Measurements from ENCODE around the gene A4GALT. TPM values are rescaled to one million over a fixed set of nuclear protein-coding genes. Genes with fewer than 3 reads are reported as not detected.
A peak's percentile ranks its signal among the peaks of the same experiment; 100 is the strongest.

The A4GALT gene
- polyA plus RNA-seq, 2 donors = 19.3 to 50.3 TPM

DNA sequence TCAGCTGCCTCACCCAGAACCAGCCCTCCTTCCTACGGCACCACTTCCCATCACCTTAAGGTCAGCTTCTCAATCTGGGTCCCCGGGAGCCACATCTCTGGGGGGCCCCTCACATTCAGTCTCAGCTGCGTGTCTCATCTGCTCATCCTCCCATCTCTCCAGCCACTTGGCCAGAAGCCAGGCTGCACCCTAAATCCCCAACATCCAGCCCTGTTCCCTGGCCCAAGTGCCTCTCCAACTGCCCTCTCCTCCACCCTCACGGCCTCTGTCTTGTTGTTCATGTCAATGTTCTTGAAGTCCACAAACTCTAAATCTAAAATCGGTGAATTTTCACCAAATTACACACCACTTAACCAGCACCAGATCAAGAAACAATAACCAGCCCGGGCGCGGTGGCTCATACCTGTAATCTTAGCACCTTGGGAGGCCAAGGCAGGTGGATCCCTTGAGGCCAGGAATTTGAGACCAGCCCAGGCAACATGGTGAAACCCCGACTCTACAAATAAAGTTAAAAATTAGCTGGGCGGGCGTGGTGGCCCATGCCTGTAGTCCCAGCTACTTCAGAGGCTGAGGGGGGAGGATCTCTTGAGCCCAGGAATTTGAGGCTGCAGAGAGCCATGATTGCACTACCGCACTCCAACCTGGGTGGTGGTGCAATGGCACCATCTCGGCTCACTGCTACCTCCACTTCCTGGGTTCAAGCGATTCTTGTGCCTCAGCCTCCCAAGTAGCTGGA is 33.7 kb downstream of the A4GALT start:
- Histone ChIP-seq H3K4me3 (ENCODE audit: low read depth in 1 of 2, low read length in 2 of 2) (no peak overlapping the region), H3K9me3 (ENCODE audit: control insufficient read depth in 2 of 2, insufficient read depth in 1 of 2, low read depth in 1 of 2, low read length in 1 of 2) (no peaks in the 10 kb centered on the region), H3K36me3 (ENCODE audit: control insufficient read depth in 2 of 2, insufficient read depth in 2 of 2, low read length in 1 of 2) (no peaks in the 10 kb centered on the region), H3K4me1 (ENCODE audit: control insufficient read depth in 2 of 2, insufficient read depth in 2 of 2, low read length in 1 of 2) (peaks cover 13 to 22% of the 10 kb centered on the region in 2 donors), H3K27me3 (ENCODE audit: control insufficient read depth in 1 of 2, insufficient read depth in 2 of 2, low read length in 2 of 2) (no peaks in the 10 kb centered on the region), H3K27ac (ENCODE audit: low read depth in 2 of 2, low read length in 1 of 2) (peak overlapping the region; percentile 56 to 75)
- 76 to 79% methylated on average over 14 of the region's 14 CpGs for WGBS, 2 donors

- H3K36me3 ChIP-seq (ENCODE audit: control insufficient read depth in 2 of 2, insufficient read depth in 2 of 2, low read length in 1 of 2) = no peaks in the 10 kb centered on the region
- peak overlapping the region; percentile 56 to 75 for H3K27ac ChIP-seq (ENCODE audit: low read depth in 2 of 2, low read length in 1 of 2)
- H3K27me3 ChIP-seq (ENCODE audit: control insufficient read depth in 1 of 2, insufficient read depth in 2 of 2, low read length in 2 of 2) = no peaks in the 10 kb centered on the region
- H3K9me3 ChIP-seq (ENCODE audit: control insufficient read depth in 2 of 2, insufficient read depth in 1 of 2, low read depth in 1 of 2, low read length in 1 of 2) = no peaks in the 10 kb centered on the region
- no peak overlapping the region for H3K4me3 ChIP-seq (ENCODE audit: low read depth in 1 of 2, low read length in 2 of 2)
- H3K4me1 ChIP-seq (ENCODE audit: control insufficient read depth in 2 of 2, insufficient read depth in 2 of 2, low read length in 1 of 2) = peaks cover 8 to 22% of the 10 kb centered on the region in 2 donors
- 20 to 34% methylated on average over 5 of the region's 5 CpGs for WGBS, 2 donors
Measured at GRCh38 chr22:42685941-42686653, 34.6 kb downstream of the A4GALT start.

DNA sequence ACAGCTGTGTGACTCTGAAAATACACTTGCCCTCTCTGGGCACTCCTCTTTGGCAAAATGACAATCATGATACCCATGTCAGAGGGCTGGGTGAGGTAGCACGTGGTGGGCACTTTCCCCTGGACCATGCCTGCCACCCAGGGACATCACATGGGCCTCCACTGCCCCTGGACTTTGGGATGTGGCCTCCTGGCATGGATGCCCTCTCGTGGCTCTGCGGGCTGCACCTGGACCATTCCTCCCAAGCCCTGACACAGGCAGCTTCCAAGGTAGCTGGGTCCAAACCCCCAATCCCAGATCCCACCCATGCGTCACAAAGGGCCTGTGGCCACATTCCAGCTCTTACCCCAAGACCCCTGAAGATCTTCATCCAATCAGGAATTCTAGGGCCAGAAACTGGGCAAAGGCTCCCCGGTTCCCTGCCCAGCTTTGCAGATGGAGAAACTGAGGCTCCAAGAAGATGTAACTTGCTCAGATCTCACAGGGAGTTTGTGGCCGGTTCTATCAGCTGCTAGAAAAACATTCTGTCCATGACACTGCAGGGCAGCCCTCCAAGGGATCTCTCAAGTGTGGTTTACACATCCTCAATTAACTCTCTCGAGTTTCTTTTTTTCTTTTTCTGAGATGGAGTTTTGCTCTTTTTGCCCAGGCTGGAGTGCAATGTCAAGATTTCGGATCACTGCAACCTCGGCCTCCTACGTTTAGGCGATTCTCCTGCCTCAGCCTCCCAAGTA is 36.0 kb downstream of the A4GALT start:
- Histone ChIP-seq H3K27ac (ENCODE audit: low read depth in 2 of 2, low read length in 1 of 2) (peak overlapping the region; percentile 41 to 48), H3K4me3 (ENCODE audit: low read depth in 1 of 2, low read length in 2 of 2) (no peak overlapping the region), H3K9me3 (ENCODE audit: control insufficient read depth in 2 of 2, insufficient read depth in 1 of 2, low read depth in 1 of 2, low read length in 1 of 2) (no peaks in the 10 kb centered on the region), H3K27me3 (ENCODE audit: control insufficient read depth in 1 of 2, insufficient read depth in 2 of 2, low read length in 2 of 2) (no peaks in the 10 kb centered on the region), H3K4me1 (ENCODE audit: control insufficient read depth in 2 of 2, insufficient read depth in 2 of 2, low read length in 1 of 2) (peaks cover 8 to 22% of the 10 kb centered on the region in 2 donors), H3K36me3 (ENCODE audit: control insufficient read depth in 2 of 2, insufficient read depth in 2 of 2, low read length in 1 of 2) (no peaks in the 10 kb centered on the region)
- 77 to 80% methylated on average over 11 of the region's 11 CpGs for WGBS, 2 donors

DNA sequence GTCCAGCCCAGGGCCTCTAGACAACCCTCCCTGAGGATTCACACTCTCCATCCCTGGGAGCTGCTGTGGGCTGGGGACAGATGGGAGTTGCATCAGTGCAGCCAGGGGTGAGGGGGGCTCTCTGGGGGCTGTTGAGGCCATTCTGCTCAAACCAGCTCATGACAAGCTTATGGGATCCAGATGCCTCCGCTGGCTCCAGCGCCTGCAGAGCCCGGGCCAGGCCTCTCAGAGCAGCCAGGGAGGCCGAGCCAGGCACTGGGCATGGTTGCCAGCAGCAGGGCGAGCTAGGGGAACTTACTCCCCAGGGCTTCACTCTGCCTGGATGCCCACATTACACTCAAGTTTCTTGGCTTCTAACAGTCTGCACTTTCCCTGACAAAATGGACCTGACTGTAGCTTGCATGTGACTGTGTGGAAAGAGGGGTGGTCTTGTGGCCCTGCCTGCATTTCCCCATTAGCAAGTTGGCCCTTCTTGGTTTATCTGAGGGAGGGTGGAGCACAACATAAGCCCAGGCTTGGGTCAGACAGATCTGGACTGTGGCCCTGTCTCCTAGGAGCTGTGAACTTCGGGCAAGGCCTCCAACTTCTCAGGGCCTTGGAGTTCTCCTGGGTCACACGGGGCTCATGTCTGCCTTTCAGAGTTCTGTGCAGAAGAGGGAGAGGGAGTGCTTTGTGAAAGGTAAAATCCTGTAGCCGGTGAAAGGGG is 36.9 kb downstream of the A4GALT start:
- Histone ChIP-seq H3K36me3 (ENCODE audit: control insufficient read depth in 2 of 2, insufficient read depth in 2 of 2, low read length in 1 of 2) (no peaks in the 10 kb centered on the region), H3K9me3 (ENCODE audit: control insufficient read depth in 2 of 2, insufficient read depth in 1 of 2, low read depth in 1 of 2, low read length in 1 of 2) (peaks cover 0 to 2% of the 10 kb centered on the region in 2 donors), H3K27ac (ENCODE audit: low read depth in 2 of 2, low read length in 1 of 2) (peak overlapping the region; percentile 61 to 66), H3K4me3 (ENCODE audit: low read depth in 1 of 2, low read length in 2 of 2) (no peak overlapping the region), H3K4me1 (ENCODE audit: control insufficient read depth in 2 of 2, insufficient read depth in 2 of 2, low read length in 1 of 2) (peaks cover 8 to 21% of the 10 kb centered on the region in 2 donors), H3K27me3 (ENCODE audit: control insufficient read depth in 1 of 2, insufficient read depth in 2 of 2, low read length in 2 of 2) (no peaks in the 10 kb centered on the region)
- WGBS, 2 donors = 47 to 51% methylated on average over 8 of the region's 8 CpGs

DNA sequence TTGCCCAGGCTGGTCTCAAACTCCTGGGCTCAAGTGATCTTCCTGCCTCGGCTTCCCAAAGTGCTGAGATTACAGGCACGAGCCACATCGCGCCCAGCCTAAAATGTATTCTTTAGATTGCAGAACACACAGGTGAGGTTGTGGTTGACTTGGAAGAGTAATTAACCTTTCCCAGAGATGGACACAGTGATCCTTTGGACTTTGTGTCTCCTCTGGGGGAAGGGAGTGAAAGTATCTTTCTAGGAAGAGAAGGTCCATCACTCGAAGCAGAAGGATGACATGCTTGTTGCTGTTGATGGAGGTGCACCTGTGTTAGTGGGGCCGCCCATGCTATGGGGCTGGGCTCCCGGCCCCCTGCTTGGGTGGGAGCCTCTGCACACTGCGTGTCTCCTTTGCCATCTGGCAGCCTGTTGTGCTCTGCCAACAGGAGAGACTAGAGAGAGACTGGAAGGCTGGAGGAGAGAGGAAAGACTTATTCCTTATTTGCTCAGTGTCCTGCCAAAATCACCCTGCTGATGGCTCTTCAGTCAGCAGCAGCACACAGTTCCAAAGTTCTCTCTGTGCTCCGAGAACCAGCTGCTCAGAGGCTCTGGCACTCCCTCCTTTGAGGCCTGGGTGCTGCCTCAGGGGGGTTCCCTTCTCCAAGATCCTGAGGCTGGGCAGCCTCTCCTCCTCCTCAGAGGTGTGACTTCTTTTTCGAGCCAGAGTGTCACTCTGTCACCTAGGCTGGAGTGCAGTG is 38.4 kb downstream of the A4GALT start:
- H3K4me1 ChIP-seq (ENCODE audit: control insufficient read depth in 2 of 2, insufficient read depth in 2 of 2, low read length in 1 of 2) = peaks cover 5 to 13% of the 10 kb centered on the region in 2 donors
- WGBS, 2 donors = 58 to 66% methylated on average over 10 of the region's 10 CpGs

GRCh38 chr22:42680648-42681047 is 40.0 kb downstream of the A4GALT start:
- no peaks in the 10 kb centered on the region for H3K27me3 ChIP-seq (ENCODE audit: control insufficient read depth in 1 of 2, insufficient read depth in 2 of 2, low read length in 2 of 2)
- no peak overlapping the region for H3K4me3 ChIP-seq (ENCODE audit: low read depth in 1 of 2, low read length in 2 of 2)
- peak overlapping the region in 1 of 2 donors; percentile 65 for H3K27ac ChIP-seq (ENCODE audit: low read depth in 2 of 2, low read length in 1 of 2)
- H3K4me1 ChIP-seq (ENCODE audit: control insufficient read depth in 2 of 2, insufficient read depth in 2 of 2, low read length in 1 of 2) = peaks cover 2 to 4% of the 10 kb centered on the region in 2 donors
- 64 to 68% methylated on average over 8 of the region's 8 CpGs for WGBS, 2 donors
- H3K9me3 ChIP-seq (ENCODE audit: control insufficient read depth in 2 of 2, insufficient read depth in 1 of 2, low read depth in 1 of 2, low read length in 1 of 2) = peaks cover 0 to 3% of the 10 kb centered on the region in 2 donors
- no peaks in the 10 kb centered on the region for H3K36me3 ChIP-seq (ENCODE audit: control insufficient read depth in 2 of 2, insufficient read depth in 2 of 2, low read length in 1 of 2)

More for the DNA sequence above, 38.4 kb downstream of the A4GALT start:
- peaks cover 0 to 3% of the 10 kb centered on the region in 2 donors for H3K9me3 ChIP-seq (ENCODE audit: control insufficient read depth in 2 of 2, insufficient read depth in 1 of 2, low read depth in 1 of 2, low read length in 1 of 2)
- no peaks in the 10 kb centered on the region for H3K36me3 ChIP-seq (ENCODE audit: control insufficient read depth in 2 of 2, insufficient read depth in 2 of 2, low read length in 1 of 2)
- peak overlapping the region in 1 of 2 donors; percentile 26 for H3K27ac ChIP-seq (ENCODE audit: low read depth in 2 of 2, low read length in 1 of 2)
- H3K27me3 ChIP-seq (ENCODE audit: control insufficient read depth in 1 of 2, insufficient read depth in 2 of 2, low read length in 2 of 2) = no peaks in the 10 kb centered on the region
- H3K4me3 ChIP-seq (ENCODE audit: low read depth in 1 of 2, low read length in 2 of 2) = no peak overlapping the region

DNA sequence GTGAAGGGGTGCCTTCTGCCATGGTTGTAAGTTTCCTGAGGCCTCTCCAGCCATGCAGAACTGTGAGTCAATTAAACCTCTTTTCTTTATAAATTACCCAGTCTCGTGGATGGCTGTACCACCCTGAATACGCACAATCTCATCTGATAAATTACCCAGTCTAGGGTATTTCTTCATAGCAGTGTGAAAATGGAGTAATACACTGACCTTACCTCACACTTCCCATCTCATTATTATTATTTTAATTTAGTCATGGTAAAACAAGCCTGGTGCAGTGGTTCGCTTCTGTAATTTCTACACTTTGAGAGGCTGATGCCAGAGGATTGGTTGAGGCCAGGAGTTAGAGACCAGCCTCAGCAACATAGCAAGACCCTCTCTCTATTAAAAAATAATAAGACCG is 41.0 kb downstream of the A4GALT start:
- 86 to 91% methylated on average over 4 of the region's 4 CpGs for WGBS, 2 donors
- peaks cover 0 to 3% of the 10 kb centered on the region in 2 donors for H3K9me3 ChIP-seq (ENCODE audit: control insufficient read depth in 2 of 2, insufficient read depth in 1 of 2, low read depth in 1 of 2, low read length in 1 of 2)
- H3K4me1 ChIP-seq (ENCODE audit: control insufficient read depth in 2 of 2, insufficient read depth in 2 of 2, low read length in 1 of 2) = peaks cover 2 to 4% of the 10 kb centered on the region in 2 donors
- H3K36me3 ChIP-seq (ENCODE audit: control insufficient read depth in 2 of 2, insufficient read depth in 2 of 2, low read length in 1 of 2) = no peaks in the 10 kb centered on the region
- no peaks in the 10 kb centered on the region for H3K27me3 ChIP-seq (ENCODE audit: control insufficient read depth in 1 of 2, insufficient read depth in 2 of 2, low read length in 2 of 2)
- H3K27ac ChIP-seq (ENCODE audit: low read depth in 2 of 2, low read length in 1 of 2) = no peak overlapping the region
- no peak overlapping the region for H3K4me3 ChIP-seq (ENCODE audit: low read depth in 1 of 2, low read length in 2 of 2)

DNA sequence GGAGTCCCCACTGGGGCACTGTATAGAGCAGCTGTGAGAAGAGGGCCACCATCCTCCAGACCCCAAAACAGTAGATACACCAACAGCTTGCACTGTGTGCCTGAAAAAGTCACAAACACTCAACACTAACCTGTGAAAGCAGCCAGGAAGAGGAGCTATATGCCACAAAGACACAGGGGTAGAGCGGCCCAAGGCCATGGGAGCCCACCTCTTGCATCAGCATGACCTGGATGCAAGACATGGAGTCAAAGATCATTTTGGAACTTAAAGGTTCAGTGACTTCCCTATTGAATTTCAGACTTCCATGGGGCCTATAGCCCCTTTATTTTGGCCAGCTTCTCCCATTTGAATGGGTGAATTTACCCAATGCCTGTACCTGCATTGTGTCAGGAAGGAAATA is 41.8 kb downstream of the A4GALT start:
- 93 to 99% methylated on average over 1 of the region's 1 CpG for WGBS, 2 donors
- peaks cover 2 to 4% of the 10 kb centered on the region in 2 donors for H3K4me1 ChIP-seq (ENCODE audit: control insufficient read depth in 2 of 2, insufficient read depth in 2 of 2, low read length in 1 of 2)
- H3K27ac ChIP-seq (ENCODE audit: low read depth in 2 of 2, low read length in 1 of 2) = no peak overlapping the region
- no peaks in the 10 kb centered on the region for H3K27me3 ChIP-seq (ENCODE audit: control insufficient read depth in 1 of 2, insufficient read depth in 2 of 2, low read length in 2 of 2)
- H3K9me3 ChIP-seq (ENCODE audit: control insufficient read depth in 2 of 2, insufficient read depth in 1 of 2, low read depth in 1 of 2, low read length in 1 of 2) = peaks cover 0 to 3% of the 10 kb centered on the region in 2 donors
- H3K36me3 ChIP-seq (ENCODE audit: control insufficient read depth in 2 of 2, insufficient read depth in 2 of 2, low read length in 1 of 2) = no peaks in the 10 kb centered on the region
- no peak overlapping the region for H3K4me3 ChIP-seq (ENCODE audit: low read depth in 1 of 2, low read length in 2 of 2)

All from esophagus (tissue), 2 donors.